Naive thymus-derived CD4-positive, alpha-beta T cell (primary cell): ENCODE data around the gene ST6GALNAC5. TPM values are rescaled to one million over a fixed set of nuclear protein-coding genes. Genes with fewer than 3 reads are reported as not detected.

ENCODE experiments used
- ATAC-seq: fragments of 150-1000 bp; cut with Tn5 transposase; 2 replicates; pipeline ENCODE4 v1.10.0; 2021; ENCODE audit warnings: mild to moderate bottlenecking, moderate library complexity
- CTCF ChIA-PET: fragments of 350-600 bp; sonication (Branson Sonifier 250); formaldehyde crosslinking; loops from one replicate; lab custom pipeline; 2021; ENCODE audit warnings: antibody characterized with exemption; lab: Charles Lee
- POLR2A ChIA-PET: fragments of 350-600 bp; sonication (Branson Sonifier 250); formaldehyde crosslinking; loops from one replicate; lab custom pipeline; 2021; ENCODE audit warnings: antibody characterized with exemption, inconsistent platforms; lab: Charles Lee
- DNase-seq, 9 donors: peaks; one replicate each; pipeline versions ENCODE4 v3.0.0 to v3.0.0-alpha.2; 2020 to 2022; ENCODE audit warnings: mixed read lengths in 1 of 9
- H3K27ac ChIP-seq: one replicate; pipeline ENCODE4 v1.7.0; 2013; ENCODE audit warnings: mild to moderate bottlenecking, low read depth, low read length, moderate library complexity
- H3K27me3 ChIP-seq, 2 donors: one replicate each; pipeline ENCODE4 v1.7.0; 2013; ENCODE audit warnings: low read length in 2 of 2, mild to moderate bottlenecking in 2 of 2, moderate library complexity in 2 of 2; ENCODE audit not compliant: control insufficient read depth in 2 of 2, insufficient read depth in 2 of 2
- H3K36me3 ChIP-seq, 3 experiments: 1 replicate in 2 of 3; 2 replicates in 1 of 3; pipeline ENCODE4 v1.7.0; 2013; ENCODE audit warnings: low read length in 3 of 3, mild to moderate bottlenecking in 3 of 3, moderate library complexity in 1 of 3; ENCODE audit not compliant: insufficient read depth in 3 of 3, control insufficient read depth in 2 of 3
- H3K4me1 ChIP-seq, 2 donors: one replicate each; pipeline ENCODE4 v1.7.0; 2013; ENCODE audit warnings: low read length in 2 of 2, mild to moderate bottlenecking in 2 of 2, moderate library complexity in 1 of 2; ENCODE audit not compliant: control insufficient read depth in 2 of 2, insufficient read depth in 2 of 2
- H3K4me3 ChIP-seq: 2 replicates; pipeline ENCODE4 v1.7.0; 2013; ENCODE audit warnings: mild to moderate bottlenecking, low read length
- H3K9me3 ChIP-seq, 3 experiments: 1 replicate in 2 of 3; 2 replicates in 1 of 3; pipeline ENCODE4 v1.7.0; 2013; ENCODE audit warnings: low read length in 3 of 3; ENCODE audit not compliant: control insufficient read depth in 2 of 3
- H3K27ac Mint-ChIP-seq, 9 donors: one replicate each; pipeline ENCODE4 v1.8.0; 2020 to 2022; ENCODE audit warnings: mixed read lengths in 9 of 9, mild to moderate bottlenecking in 8 of 9, moderate library complexity in 5 of 9, inconsistent platforms in 2 of 9
- H3K27me3 Mint-ChIP-seq, 5 donors: one replicate each; pipeline ENCODE4 v1.8.0; 2021 to 2022; ENCODE audit warnings: mixed read lengths in 5 of 5, mild to moderate bottlenecking in 1 of 5
- H3K36me3 Mint-ChIP-seq, 5 donors: one replicate each; pipeline ENCODE4 v1.8.0; 2020 to 2022; ENCODE audit warnings: mixed read lengths in 5 of 5, mild to moderate bottlenecking in 3 of 5, inconsistent platforms in 1 of 5
- H3K4me1 Mint-ChIP-seq, 7 donors: one replicate each; pipeline ENCODE4 v1.8.0; 2020 to 2022; ENCODE audit warnings: mixed read lengths in 7 of 7, mild to moderate bottlenecking in 3 of 7, inconsistent platforms in 1 of 7
- H3K4me3 Mint-ChIP-seq, 10 donors: one replicate each; pipeline ENCODE4 v1.8.0; 2020 to 2022; ENCODE audit warnings: mild to moderate bottlenecking in 10 of 10, mixed read lengths in 10 of 10, moderate library complexity in 6 of 10, inconsistent platforms in 2 of 10
- H3K9me3 Mint-ChIP-seq, 11 donors: one replicate each; pipeline ENCODE4 v1.8.0; 2020 to 2022; ENCODE audit warnings: mixed read lengths in 11 of 11, mild to moderate bottlenecking in 4 of 11, inconsistent platforms in 1 of 11, moderate library complexity in 1 of 11
- intact Hi-C, 2 donors: fragments of 100-400 bp; cut with micrococcal nuclease; formaldehyde crosslinking; loops; one replicate each; pipeline ENCODE4 v1.15.1; 2023
- polyA plus RNA-seq, 2 donors: library from polyadenylated mRNA; unstranded; fragments of 300-500 nt; fragmentation: Illumina TruSeq; gene quantifications; one replicate each; pipeline ENCODE4 v1.2.3, GENCODE V29; 2021
- total RNA-seq, 6 experiments: library from RNA in 5 of 6; stranded (reverse) in 5 of 6; gene quantifications; 1 replicate in 5 of 6; 2 replicates in 1 of 6; pipeline ENCODE4 v1.2.3 and lab custom pipeline; 2021 to 2026

ST6GALNAC5 gene
- total and polyA plus RNA-seq, 7 experiments from 2014 or later: not detected

GRCh38 chr1:76891931-76892622, 24.8 kb downstream of the ST6GALNAC5 start:
- Histone ChIP-seq H3K27ac (no peak overlapping the region), H3K36me3 (no peaks in the 10 kb centered on the region), H3K27me3 (peaks cover 0 to 3% of the 10 kb centered on the region in 2 donors), H3K9me3 (no peaks in the 10 kb centered on the region), H3K4me3 (no peak overlapping the region), H3K4me1 (no peaks in the 10 kb centered on the region)
- Mint-ChIP-seq H3K4me3 (no peak overlapping the region), H3K9me3 (peaks cover 0 to 8% (median 0%) of the 10 kb centered on the region in 11 donors), H3K27me3 (peaks cover 5 to 20% (median 12%) of the 10 kb centered on the region in 5 donors), H3K4me1 (no peaks in the 10 kb centered on the region), H3K36me3 (no peaks in the 10 kb centered on the region), H3K27ac (no peak overlapping the region)
- intact Hi-C loops: no loop called here
- ATAC-seq: no peak
- ChIA-PET CTCF (no interaction called here), POLR2A (no interaction called here)
- no peak for DNase-seq

- H3K4me1 Mint-ChIP-seq: no peaks in the 10 kb centered on the region
- Histone ChIP-seq H3K4me1 (no peaks in the 10 kb centered on the region), H3K27ac (no peak overlapping the region), H3K4me3 (no peak overlapping the region), H3K9me3 (no peaks in the 10 kb centered on the region), H3K36me3 (no peaks in the 10 kb centered on the region), H3K27me3 (peaks cover 0 to 3% of the 10 kb centered on the region in 2 donors)
- no peak for DNase-seq
- CTCF ChIA-PET: no interaction called here
- H3K4me3 Mint-ChIP-seq: no peak overlapping the region
- POLR2A ChIA-PET: no interaction called here
- no peak for ATAC-seq
- no peak overlapping the region for H3K27ac Mint-ChIP-seq
- peaks cover 0 to 8% (median 0%) of the 10 kb centered on the region in 11 donors for H3K9me3 Mint-ChIP-seq
- intact Hi-C loops: no loop called here
- peaks cover 5 to 18% (median 12%) of the 10 kb centered on the region in 5 donors for H3K27me3 Mint-ChIP-seq
- no peaks in the 10 kb centered on the region for H3K36me3 Mint-ChIP-seq
Measured at GRCh38 chr1:76892675-76893074, 25.4 kb downstream of the ST6GALNAC5 start.

DNA sequence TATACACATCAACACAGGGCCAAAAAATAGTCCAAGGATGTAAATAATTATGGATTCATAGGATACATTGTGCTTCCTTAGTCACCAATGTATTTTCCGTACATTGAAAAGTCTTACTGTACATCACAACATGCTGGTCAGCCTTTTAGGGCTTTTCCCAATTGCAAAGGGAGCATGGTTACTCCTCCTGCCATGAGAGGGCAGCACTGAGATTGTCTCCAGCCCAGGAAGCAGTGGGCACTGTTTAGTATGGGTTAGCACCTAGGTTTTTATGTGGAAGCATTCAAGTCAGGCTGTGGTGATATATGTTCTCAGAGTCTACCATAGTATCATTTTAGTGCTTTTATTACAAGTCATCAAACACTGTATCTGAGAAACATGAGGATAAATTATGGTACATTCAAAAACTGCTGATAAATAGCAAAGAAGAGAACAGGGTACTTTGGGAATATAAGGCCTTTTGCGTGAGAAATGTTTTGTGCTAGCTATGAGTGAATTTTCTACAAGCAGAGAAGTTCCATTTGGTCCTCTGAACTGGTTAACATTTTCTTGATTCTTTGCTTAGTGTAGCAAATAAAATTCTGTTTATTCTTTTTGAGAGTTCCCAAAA, 34.0 kb downstream of the ST6GALNAC5 start:
- Mint-ChIP-seq H3K9me3 (no peaks in the 10 kb centered on the region), H3K36me3 (no peaks in the 10 kb centered on the region), H3K27me3 (peaks cover 0 to 7% (median 0%) of the 10 kb centered on the region in 5 donors), H3K4me1 (no peaks in the 10 kb centered on the region), H3K27ac (no peak overlapping the region), H3K4me3 (no peak overlapping the region)
- ChIA-PET POLR2A (no interaction called here), CTCF (interaction anchor here (0.7 kb wide), 1 partner anchor 197 kb away, joined by 5 read pairs; no protein-coding TSS in a partner anchor)
- no peaks in the 10 kb centered on the region for H3K9me3 ChIP-seq
- intact Hi-C loops: loop anchor here (1.0 to 5.0 kb wide), 7 partner anchors 225 to 782 kb away; no protein-coding TSS in a partner anchor
- ATAC-seq (peak; percentile 53), DNase-seq (peak in 6 of 9 donors; percentile 4 to 41 (median 30))
- no peaks in the 10 kb centered on the region for H3K27me3 ChIP-seq
- no peak overlapping the region for H3K4me3 ChIP-seq
- H3K27ac ChIP-seq: no peak overlapping the region
- no peaks in the 10 kb centered on the region for H3K4me1 ChIP-seq
- no peaks in the 10 kb centered on the region for H3K36me3 ChIP-seq

- H3K27ac ChIP-seq: no peak overlapping the region
- no peaks in the 10 kb centered on the region for H3K27me3 ChIP-seq
- no peaks in the 10 kb centered on the region for H3K9me3 ChIP-seq
- no peaks in the 10 kb centered on the region for H3K4me1 ChIP-seq
- H3K4me1 Mint-ChIP-seq: no peaks in the 10 kb centered on the region
- peaks cover 0 to 7% (median 0%) of the 10 kb centered on the region in 11 donors for H3K9me3 Mint-ChIP-seq
- intact Hi-C loops: no loop called here
- POLR2A ChIA-PET: interaction anchor here (0.6 kb wide), 1 partner anchor 1095 kb away, joined by 3 read pairs; no protein-coding TSS in a partner anchor
- no peaks in the 10 kb centered on the region for H3K36me3 Mint-ChIP-seq
- no peak overlapping the region for H3K27ac Mint-ChIP-seq
- CTCF ChIA-PET: interaction anchor here (0.5 kb wide), 1 partner anchor 986 kb away, joined by 4 read pairs; no protein-coding TSS in a partner anchor
- H3K36me3 ChIP-seq: no peaks in the 10 kb centered on the region
- no peaks in the 10 kb centered on the region for H3K27me3 Mint-ChIP-seq
- no peak overlapping the region for H3K4me3 ChIP-seq
- no peak overlapping the region for H3K4me3 Mint-ChIP-seq
- no peak for DNase-seq
- ATAC-seq: no peak
Measured at GRCh38 chr1:76905876-76906595, 38.8 kb downstream of the ST6GALNAC5 start.

DNA sequence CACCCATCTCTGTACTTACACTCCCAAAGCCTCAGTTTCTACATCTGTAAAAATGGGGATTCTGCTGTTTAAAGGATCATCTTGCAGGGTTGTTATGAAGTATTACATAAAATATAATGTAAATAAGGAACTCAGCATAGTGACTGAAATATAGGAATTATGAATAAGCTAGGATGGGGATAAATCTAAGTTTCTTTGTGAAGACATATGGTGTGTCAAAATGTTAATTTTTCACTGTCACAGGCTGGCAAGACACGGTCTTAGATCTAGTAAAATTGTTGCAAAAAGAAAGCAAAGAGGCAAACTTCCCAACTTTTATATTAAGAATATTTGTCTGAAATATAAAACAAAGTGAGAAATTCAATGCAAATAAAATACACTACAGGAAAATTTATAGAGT, 42.0 kb downstream of the ST6GALNAC5 start:
- intact Hi-C loops: no loop called here
- H3K36me3 ChIP-seq: no peaks in the 10 kb centered on the region
- ChIA-PET CTCF (no interaction called here), POLR2A (no interaction called here)
- no peak overlapping the region for H3K4me3 ChIP-seq
- H3K4me1 ChIP-seq: no peaks in the 10 kb centered on the region
- Mint-ChIP-seq H3K36me3 (no peaks in the 10 kb centered on the region), H3K4me3 (no peak overlapping the region), H3K9me3 (peaks cover 0 to 11% (median 3%) of the 10 kb centered on the region in 11 donors), H3K27ac (no peak overlapping the region), H3K27me3 (peaks cover 0 to 5% (median 3%) of the 10 kb centered on the region in 5 donors), H3K4me1 (no peaks in the 10 kb centered on the region)
- H3K27me3 ChIP-seq: no peaks in the 10 kb centered on the region
- no peak for ATAC-seq
- no peak for DNase-seq
- no peaks in the 10 kb centered on the region for H3K9me3 ChIP-seq
- H3K27ac ChIP-seq: no peak overlapping the region

DNA sequence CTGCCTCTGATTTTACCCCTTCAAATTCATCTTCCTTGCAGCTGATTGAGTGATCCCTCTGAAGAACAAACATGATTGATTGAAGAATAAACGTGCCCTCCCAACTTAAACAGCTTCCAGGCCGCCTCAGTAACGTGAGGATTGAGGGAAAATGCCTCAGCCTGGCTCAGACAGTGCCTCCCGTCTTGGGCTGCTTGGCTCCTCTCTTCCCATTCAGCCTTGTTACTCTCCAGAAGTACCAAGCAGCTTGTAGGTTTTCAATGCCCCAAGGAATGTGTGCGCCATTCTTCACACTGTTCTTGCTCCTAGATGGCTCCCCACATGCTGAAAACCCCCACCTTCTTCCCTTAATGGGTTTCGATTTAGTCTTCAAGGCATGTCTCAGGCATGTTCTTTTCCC, 51.8 kb downstream of the ST6GALNAC5 start:
- H3K27me3 ChIP-seq: no peaks in the 10 kb centered on the region
- no peak overlapping the region for H3K4me3 ChIP-seq
- ChIA-PET CTCF (no interaction called here), POLR2A (no interaction called here)
- ATAC-seq (no peak), DNase-seq (no peak)
- no peak overlapping the region for H3K27ac ChIP-seq
- no peaks in the 10 kb centered on the region for H3K9me3 ChIP-seq
- H3K36me3 ChIP-seq: no peaks in the 10 kb centered on the region
- intact Hi-C loops: no loop called here
- H3K9me3 Mint-ChIP-seq: no peaks in the 10 kb centered on the region
- H3K4me1 Mint-ChIP-seq: no peaks in the 10 kb centered on the region
- no peaks in the 10 kb centered on the region for H3K4me1 ChIP-seq
- H3K4me3 Mint-ChIP-seq: no peak overlapping the region
- H3K27ac Mint-ChIP-seq: no peak overlapping the region
- H3K36me3 Mint-ChIP-seq: no peaks in the 10 kb centered on the region
- H3K27me3 Mint-ChIP-seq: peaks cover 0 to 18% (median 5%) of the 10 kb centered on the region in 5 donors
